GM10266 (cell line): ENCODE data around the gene TPRX1.
A peak's percentile ranks its signal among the peaks of the same experiment; 100 is the strongest.
"Not testable (repeated sequence)": the region's sequence is repeated elsewhere in the genome, so short reads cannot be mapped to it uniquely, and the experiment has no call there.

Experiments
- DNase-seq: peaks from one replicate; pipeline ENCODE4 v3.0.0; 2012; ENCODE audit errors: extremely low spot score
- TF ChIP-seq, protein P1 (sequence below): IDR thresholded peaks from 2 replicates; pipeline ENCODE4 v1.5.1; 2012; ENCODE audit warnings: mild to moderate bottlenecking, low read depth; ENCODE audit not compliant: control insufficient read depth, insufficient read depth; ENCODE audit errors: missing control alignments

The TPRX1 gene

GRCh38 chr19:47813995-47814328 lies 9.6 kb upstream of the TPRX1 start:
- TF ChIP-seq, protein P1, sequence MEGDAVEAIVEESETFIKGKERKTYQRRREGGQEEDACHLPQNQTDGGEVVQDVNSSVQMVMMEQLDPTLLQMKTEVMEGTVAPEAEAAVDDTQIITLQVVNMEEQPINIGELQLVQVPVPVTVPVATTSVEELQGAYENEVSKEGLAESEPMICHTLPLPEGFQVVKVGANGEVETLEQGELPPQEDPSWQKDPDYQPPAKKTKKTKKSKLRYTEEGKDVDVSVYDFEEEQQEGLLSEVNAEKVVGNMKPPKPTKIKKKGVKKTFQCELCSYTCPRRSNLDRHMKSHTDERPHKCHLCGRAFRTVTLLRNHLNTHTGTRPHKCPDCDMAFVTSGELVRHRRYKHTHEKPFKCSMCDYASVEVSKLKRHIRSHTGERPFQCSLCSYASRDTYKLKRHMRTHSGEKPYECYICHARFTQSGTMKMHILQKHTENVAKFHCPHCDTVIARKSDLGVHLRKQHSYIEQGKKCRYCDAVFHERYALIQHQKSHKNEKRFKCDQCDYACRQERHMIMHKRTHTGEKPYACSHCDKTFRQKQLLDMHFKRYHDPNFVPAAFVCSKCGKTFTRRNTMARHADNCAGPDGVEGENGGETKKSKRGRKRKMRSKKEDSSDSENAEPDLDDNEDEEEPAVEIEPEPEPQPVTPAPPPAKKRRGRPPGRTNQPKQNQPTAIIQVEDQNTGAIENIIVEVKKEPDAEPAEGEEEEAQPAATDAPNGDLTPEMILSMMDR: no peak
- no peak for DNase-seq

DNA sequence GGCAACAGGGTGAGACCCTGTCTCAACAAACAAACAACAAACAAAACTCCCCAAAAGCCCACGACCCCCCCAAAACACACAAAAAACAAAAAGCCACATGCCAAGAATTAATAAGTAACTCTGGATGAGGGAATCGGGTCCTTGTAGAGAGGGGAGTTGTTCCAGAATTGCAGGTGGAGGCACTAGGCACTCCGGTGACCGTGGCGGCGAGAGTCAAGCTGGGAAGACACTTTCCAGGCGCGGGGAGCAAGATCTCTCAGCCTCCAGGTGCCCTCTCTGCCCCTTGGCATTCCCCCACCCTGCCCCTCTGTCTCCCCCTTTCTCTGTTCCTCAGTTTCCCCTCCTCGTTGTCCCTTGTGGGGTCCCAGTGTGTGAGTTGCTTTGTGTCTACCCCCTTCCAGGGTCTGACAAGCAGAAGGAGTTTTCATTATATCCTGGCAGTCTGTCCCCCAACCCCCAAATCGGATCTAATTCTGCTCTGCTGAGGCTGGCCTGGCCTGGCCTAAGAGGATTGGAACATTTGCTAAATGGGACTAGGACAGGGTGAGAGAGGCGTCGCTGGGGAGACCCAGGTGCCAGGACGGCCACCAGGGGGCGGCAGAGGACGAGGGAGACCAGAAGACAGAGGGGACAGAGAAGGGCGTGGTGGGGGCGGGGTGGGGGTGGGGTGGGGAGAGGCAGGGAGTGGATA lies 9.1 kb upstream of the TPRX1 start:
- TF ChIP-seq, protein P1: peak; percentile 81
- peak; percentile 83 for DNase-seq

- DNase-seq: no peak
Observed at GRCh38 chr19:47806435-47806834, 2.1 kb upstream of the TPRX1 start.

DNA sequence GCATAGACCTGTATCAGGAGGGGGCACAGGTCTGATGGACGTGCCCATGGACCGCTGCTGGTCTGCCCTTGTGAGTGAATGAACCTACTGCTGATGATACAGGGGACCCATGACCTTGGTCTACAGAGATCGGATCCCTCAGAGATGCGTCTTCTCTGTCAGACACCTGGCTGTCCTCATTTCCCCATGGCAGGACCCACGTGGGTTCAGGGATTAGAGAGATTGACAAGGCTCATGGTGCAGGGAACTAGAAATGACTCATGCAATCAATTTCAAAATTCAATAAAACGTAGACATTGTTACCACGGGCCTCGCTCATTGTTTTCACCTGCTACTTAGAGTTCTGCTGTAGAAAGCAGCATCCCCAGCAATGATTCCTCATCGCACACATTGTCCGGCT lies 962 bp upstream of the TPRX1 start:
- no peak for DNase-seq
- TF ChIP-seq, protein P1: no peak

More at GRCh38 chr19:47806435-47806834, 2.1 kb upstream of the TPRX1 start:
- TF ChIP-seq, protein P1: no peak

GRCh38 chr19:47803671-47804070 lies 680 bp downstream of the TPRX1 start:
- not testable (repeated sequence) for DNase-seq

GRCh38 chr19:47803148-47803547 lies 1.2 kb downstream of the TPRX1 start:
- not testable (repeated sequence) for DNase-seq

DNA sequence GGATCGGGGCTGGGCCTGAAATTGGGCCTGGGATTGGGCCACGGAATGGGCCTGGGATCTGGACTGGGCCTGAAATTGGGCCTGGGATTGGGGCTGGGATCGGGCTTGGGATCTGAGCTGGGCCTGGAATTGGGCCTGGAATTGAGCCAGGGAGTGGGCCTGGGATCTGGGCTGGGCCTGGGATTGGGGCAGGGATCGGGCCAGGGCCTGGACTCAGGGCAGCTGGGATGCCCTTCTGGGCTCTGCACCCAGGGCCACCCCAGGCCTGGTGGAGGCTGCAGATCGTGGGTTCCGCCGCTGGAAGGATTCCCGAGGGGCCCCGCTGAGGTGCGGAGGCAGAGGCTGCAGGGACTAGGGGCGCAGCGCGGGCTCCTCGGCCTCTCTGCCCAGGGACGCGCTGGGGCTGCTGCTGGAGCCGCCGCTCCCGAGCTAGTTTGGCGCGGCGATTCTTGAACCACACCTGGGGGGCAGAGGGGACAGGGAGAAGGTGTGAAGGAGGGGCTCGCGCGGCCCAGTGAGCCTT lies 1.8 kb downstream of the TPRX1 start:
- TF ChIP-seq, protein P1: no peak

DNA sequence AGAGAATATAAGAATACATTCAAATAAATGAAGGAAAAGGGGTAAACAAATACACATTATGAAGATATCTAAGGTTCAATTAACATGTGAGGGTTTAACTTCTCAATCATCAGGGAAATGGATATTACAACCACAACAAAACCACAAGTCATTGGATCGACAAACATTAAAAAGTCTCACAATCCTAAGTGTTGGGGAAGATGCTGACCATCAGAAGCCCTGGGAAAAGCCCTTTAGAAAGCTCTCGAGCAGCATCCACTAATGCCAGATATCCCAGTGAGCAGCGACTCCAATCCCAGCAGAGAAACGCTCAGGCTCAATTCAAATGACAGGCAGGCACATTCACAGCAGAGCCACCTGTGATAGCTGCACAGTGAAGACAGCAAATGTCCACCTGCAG lies 3.1 kb downstream of the TPRX1 start:
- TF ChIP-seq, protein P1: no peak
- no peak for DNase-seq

More for the DNA sequence above, 1.8 kb downstream of the TPRX1 start:
- DNase-seq: no peak
